Progenitor cell of endocrine pancreas (in vitro differentiated cells): Measurements from ENCODE around the gene HOGA1. TPM values are rescaled to one million over a fixed set of nuclear protein-coding genes. Genes with fewer than 3 reads are reported as not detected.

Experiments used
- DNase-seq: peaks from one replicate; pipeline ENCODE4 v3.0.0; 2021; ENCODE audit warnings: low spot score; ENCODE audit not compliant: unreplicated experiment
- H3K27ac Mint-ChIP-seq: 2 replicates; pipeline ENCODE4 v1.8.0; 2021; ENCODE audit warnings: mild to moderate bottlenecking, moderate library complexity, mixed read lengths
- H3K27me3 Mint-ChIP-seq: 2 replicates; pipeline ENCODE4 v1.8.0; 2021; ENCODE audit warnings: mixed read lengths
- H3K36me3 Mint-ChIP-seq: 2 replicates; pipeline ENCODE4 v1.8.0; 2022; ENCODE audit warnings: mixed read lengths; ENCODE audit not compliant: insufficient read depth
- H3K4me1 Mint-ChIP-seq: 2 replicates; pipeline ENCODE4 v1.8.0; 2021; ENCODE audit warnings: low read depth, mixed read lengths
- H3K4me3 Mint-ChIP-seq: 2 replicates; pipeline ENCODE4 v1.8.0; 2021; ENCODE audit warnings: low read depth, mild to moderate bottlenecking, moderate library complexity, mixed read lengths
- H3K9me3 Mint-ChIP-seq: 2 replicates; pipeline ENCODE4 v1.8.0; 2021; ENCODE audit warnings: low read depth, mixed read lengths
- total RNA-seq: library from RNA; stranded (reverse); gene quantifications from 2 replicates; pipeline ENCODE4 v1.2.1, GENCODE V29; 2021
- TF ChIP-seq, protein P1 (sequence below): fragments of 200-600 bp; sonication (generic); IDR thresholded peaks from one replicate; pipeline ENCODE4 v1.5.0; 2021; ENCODE audit warnings: antibody characterized with exemption, mild to moderate bottlenecking; ENCODE audit not compliant: unreplicated experiment

HOGA1 gene
- total RNA-seq, 1 donor from 2014 or later, result 10.5 TPM

DNA sequence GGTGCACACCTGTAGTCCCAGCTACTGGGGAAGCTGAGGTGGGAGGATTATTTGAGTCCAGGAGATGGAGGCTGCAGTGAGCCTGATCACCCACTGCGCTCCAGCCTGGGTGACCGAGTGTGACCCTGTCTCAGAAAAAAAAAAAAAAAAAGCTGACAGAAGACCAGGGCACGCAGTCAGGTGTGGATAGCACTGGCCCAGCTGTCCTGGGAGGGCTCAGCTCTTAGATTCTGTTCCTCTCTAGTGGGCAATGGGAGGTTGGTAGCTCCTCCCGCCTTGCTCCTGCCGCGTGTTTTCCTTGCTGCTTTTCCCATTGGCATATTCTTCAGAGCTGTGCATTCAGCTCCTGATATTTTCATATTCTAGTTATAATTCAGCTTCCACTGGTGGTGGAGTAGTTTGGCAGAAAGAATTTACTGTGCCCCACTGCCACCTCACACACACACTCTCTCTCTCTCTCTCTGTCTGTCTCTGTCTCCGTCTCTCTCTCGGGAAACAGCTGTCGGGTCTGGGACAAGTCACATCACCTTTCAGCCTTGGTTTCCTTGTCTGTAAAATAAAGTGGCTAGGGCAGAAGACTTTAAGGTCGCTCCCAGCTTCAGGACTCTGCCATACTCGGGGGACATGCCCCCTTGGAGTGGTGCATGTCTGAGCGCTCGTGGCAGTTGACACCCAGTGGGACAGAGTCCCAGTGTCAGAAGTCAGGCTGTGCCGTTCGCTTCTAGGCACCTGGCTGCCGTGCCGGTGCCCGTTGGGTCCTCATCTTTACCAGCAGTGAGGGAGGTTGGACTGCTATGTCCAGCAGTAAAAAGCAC, 37.5 kb upstream of the HOGA1 start:
- DNase-seq, result no peak
- H3K9me3 Mint-ChIP-seq, result no peaks in the 10 kb centered on the region
- H3K27me3 Mint-ChIP-seq, result no peaks in the 10 kb centered on the region
- H3K4me1 Mint-ChIP-seq, result peaks cover 14% of the 10 kb centered on the region
- H3K4me3 Mint-ChIP-seq, result no peak overlapping the region
- no peaks in the 10 kb centered on the region for H3K36me3 Mint-ChIP-seq
- H3K27ac Mint-ChIP-seq, result peak overlapping the region; percentile 82
- TF ChIP-seq, protein P1, sequence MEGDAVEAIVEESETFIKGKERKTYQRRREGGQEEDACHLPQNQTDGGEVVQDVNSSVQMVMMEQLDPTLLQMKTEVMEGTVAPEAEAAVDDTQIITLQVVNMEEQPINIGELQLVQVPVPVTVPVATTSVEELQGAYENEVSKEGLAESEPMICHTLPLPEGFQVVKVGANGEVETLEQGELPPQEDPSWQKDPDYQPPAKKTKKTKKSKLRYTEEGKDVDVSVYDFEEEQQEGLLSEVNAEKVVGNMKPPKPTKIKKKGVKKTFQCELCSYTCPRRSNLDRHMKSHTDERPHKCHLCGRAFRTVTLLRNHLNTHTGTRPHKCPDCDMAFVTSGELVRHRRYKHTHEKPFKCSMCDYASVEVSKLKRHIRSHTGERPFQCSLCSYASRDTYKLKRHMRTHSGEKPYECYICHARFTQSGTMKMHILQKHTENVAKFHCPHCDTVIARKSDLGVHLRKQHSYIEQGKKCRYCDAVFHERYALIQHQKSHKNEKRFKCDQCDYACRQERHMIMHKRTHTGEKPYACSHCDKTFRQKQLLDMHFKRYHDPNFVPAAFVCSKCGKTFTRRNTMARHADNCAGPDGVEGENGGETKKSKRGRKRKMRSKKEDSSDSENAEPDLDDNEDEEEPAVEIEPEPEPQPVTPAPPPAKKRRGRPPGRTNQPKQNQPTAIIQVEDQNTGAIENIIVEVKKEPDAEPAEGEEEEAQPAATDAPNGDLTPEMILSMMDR, result no peak

DNA sequence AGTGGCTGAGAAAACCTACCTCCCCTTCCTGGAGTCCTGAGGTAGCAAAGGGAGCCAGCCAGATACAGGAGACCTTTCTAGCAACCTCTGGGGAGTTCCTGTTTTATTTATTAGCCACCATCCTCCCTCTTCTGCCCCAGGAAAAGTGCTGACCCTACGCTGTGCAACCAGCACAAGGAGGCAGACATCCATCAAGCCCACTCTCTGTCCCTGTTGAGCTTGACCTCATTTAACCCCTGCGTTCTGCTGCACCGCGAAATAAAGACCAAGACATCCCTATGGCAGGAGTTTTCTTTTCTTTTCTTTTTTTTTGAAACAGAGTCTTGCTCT, 37.0 kb upstream of the HOGA1 start:
- Mint-ChIP-seq H3K36me3 (no peaks in the 10 kb centered on the region), H3K9me3 (no peaks in the 10 kb centered on the region), H3K4me1 (peaks cover 14% of the 10 kb centered on the region), H3K27ac (no peak overlapping the region), H3K4me3 (no peak overlapping the region), H3K27me3 (no peaks in the 10 kb centered on the region)
- DNase-seq, result no peak
- TF ChIP-seq, protein P1, result no peak

DNA sequence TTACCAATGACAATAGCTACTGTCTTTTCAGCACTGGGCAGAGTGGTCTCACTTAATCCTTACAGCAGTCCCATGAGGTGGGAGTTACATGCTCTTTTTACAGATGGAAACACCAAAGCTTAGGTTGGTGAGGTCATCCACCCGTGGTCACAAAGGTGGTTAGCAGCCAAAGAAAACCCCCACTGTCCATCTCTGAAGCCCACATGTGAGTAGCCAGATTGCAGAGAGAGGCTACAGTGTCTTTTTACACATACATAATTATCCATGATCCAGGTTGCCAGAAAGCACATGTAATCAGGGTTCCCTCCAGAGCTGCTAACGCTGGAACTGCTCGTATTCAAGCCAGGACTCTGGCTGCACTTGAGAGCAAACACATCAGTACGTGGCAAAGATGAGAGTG, 36.2 kb upstream of the HOGA1 start:
- peaks cover 14% of the 10 kb centered on the region for H3K4me1 Mint-ChIP-seq
- H3K4me3 Mint-ChIP-seq, result no peak overlapping the region
- H3K9me3 Mint-ChIP-seq, result no peaks in the 10 kb centered on the region
- H3K27ac Mint-ChIP-seq, result no peak overlapping the region
- H3K27me3 Mint-ChIP-seq, result no peaks in the 10 kb centered on the region
- H3K36me3 Mint-ChIP-seq, result no peaks in the 10 kb centered on the region
- no peak for DNase-seq
- TF ChIP-seq, protein P1, result no peak

DNA sequence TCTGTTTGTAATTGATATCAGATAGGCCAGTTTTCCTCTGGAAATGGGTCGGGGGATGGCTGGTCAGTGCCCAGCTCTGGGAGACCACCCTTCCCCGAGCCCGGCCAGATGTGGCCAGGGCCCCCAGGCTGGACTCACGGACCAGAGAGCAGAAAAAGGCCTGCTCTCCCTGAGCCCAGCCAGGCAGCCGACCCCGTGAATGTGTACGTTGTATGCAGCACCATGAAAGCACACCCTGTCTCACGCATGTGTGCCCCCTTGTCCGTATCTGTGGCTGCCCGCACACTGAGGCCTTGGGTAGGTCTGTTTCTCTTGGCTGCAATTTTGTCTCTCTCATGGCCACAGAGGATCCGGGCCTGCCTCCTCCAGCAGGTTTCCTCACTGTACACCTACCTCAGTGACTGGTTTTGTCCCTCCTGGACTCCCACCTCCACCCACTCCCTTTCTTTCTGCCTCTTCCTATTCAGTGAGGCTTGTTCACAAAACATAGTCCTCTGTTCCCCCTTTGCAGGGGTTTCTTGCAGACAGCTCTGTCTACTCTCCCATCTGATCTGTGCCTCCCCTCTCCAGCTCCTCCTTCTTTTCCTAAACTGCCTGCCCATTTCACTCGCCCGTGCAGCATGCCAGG, 35.2 kb upstream of the HOGA1 start:
- Mint-ChIP-seq H3K27me3 (no peaks in the 10 kb centered on the region), H3K36me3 (no peaks in the 10 kb centered on the region), H3K4me1 (peaks cover 17% of the 10 kb centered on the region), H3K9me3 (no peaks in the 10 kb centered on the region), H3K27ac (no peak overlapping the region), H3K4me3 (no peak overlapping the region)
- TF ChIP-seq, protein P1, result no peak
- no peak for DNase-seq

DNA sequence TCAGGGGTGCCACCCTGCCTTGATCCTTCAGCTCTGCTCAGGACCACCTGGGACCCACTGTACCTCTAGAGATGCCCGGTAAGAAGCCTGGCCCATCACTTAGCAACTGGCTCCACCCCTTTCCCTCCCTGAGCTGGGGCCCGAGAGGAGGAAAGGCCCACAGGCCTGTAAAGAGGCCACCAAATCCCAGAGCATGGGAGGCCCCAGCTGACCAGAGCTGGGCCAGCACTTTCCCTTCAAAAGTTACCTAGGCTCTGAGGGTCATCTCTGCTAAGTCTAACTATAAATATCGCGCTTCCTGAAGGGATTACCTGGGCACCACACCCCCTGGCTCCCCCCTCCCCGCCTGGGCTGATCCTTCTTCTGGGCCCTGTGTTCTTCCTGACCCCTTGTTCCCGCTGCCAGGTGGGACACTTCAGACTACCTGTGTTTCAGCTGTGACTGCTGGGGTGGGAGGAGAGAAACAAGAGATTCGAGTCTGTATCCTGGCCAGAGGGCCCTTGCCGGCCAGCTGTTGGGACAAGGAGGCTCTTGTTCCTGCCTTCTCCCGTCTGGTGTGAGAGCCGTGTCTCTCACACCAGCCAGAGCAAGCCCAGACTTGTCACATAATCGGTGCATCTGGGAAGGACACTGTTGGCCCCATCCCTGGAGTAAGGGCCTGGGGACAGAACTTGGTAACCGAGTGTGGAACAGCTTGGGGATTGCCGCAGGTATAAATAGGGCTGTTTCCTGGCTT, 34.4 kb upstream of the HOGA1 start:
- H3K4me1 Mint-ChIP-seq, result peaks cover 17% of the 10 kb centered on the region
- H3K27ac Mint-ChIP-seq, result peak overlapping the region; percentile 82
- H3K36me3 Mint-ChIP-seq, result no peaks in the 10 kb centered on the region
- no peak overlapping the region for H3K4me3 Mint-ChIP-seq
- no peaks in the 10 kb centered on the region for H3K9me3 Mint-ChIP-seq
- H3K27me3 Mint-ChIP-seq, result no peaks in the 10 kb centered on the region
- TF ChIP-seq, protein P1, result no peak
- no peak for DNase-seq
